K562 (cell line): Measurements from ENCODE around the gene AHCYL2. TPM values are rescaled to one million over a fixed set of nuclear protein-coding genes. Genes with fewer than 3 reads are reported as not detected.

Experiments used
- ATF3 ChIP-seq, 2 experiments: fragments of 450-650 bp in 1 of 2; sonication (generic) in 1 of 2; formaldehyde crosslinking in 1 of 2; IDR thresholded peaks in 1 of 2; conservative IDR thresholded peaks in 1 of 2; 2 replicates each; pipeline versions ENCODE4 v1.6.1 to v1.8.1; 2016 to 2023; ENCODE audit warnings: mild to moderate bottlenecking in 2 of 2, moderate library complexity in 2 of 2, inconsistent platforms in 1 of 2, missing genetic modification reagents in 1 of 2
- ATF4 ChIP-seq: fragments of 450-650 bp; formaldehyde crosslinking; IDR thresholded peaks from 2 replicates; pipeline ENCODE4 v1.4.0; 2022; ENCODE audit warnings: mild to moderate bottlenecking, moderate library complexity
- ATF6 ChIP-seq: sonication (generic); formaldehyde crosslinking; IDR thresholded peaks from 2 replicates; pipeline ENCODE4 v1.4.0; 2020; ENCODE audit warnings: mild to moderate bottlenecking, missing genetic modification reagents
- CBFA2T2 ChIP-seq: fragments of 450-650 bp; conservative IDR thresholded peaks from 2 replicates; pipeline ENCODE4 v1.6.1; 2017; ENCODE audit warnings: mild to moderate bottlenecking
- CBFA2T3 ChIP-seq: fragments of 450-650 bp; IDR thresholded peaks from 2 replicates; pipeline ENCODE4 v1.6.1; 2017
- E2F8 ChIP-seq: fragments of 450-650 bp; IDR thresholded peaks from 2 replicates; pipeline ENCODE4 v1.7.1; 2018; ENCODE audit warnings: mild to moderate bottlenecking, low read depth; ENCODE audit not compliant: partially characterized antibody
- ELF2 ChIP-seq: fragments of 250-450 bp; sonication (Bioruptor Pico); IDR thresholded peaks from 2 replicates; pipeline ENCODE4 v1.5.0; 2021; ENCODE audit warnings: mild to moderate bottlenecking
- MYBL2 ChIP-seq, 2 experiments: fragments of 450-650 bp in 1 of 2; sonication (generic) in 1 of 2; formaldehyde crosslinking in 1 of 2; IDR thresholded peaks; 2 replicates each; pipeline versions ENCODE4 v1.6.1 to v1.8.1; 2017 to 2022; ENCODE audit warnings: borderline replicate concordance in 1 of 2, inconsistent platforms in 1 of 2, low read depth in 1 of 2, mild to moderate bottlenecking in 1 of 2, missing genetic modification reagents in 1 of 2, moderate library complexity in 1 of 2
- NFRKB ChIP-seq: fragments of 450-650 bp; IDR thresholded peaks from 2 replicates; pipeline ENCODE4 v1.6.1; 2016; ENCODE audit warnings: low read depth
- NR1H2 ChIP-seq: sonication (generic); formaldehyde crosslinking; IDR thresholded peaks from 2 replicates; pipeline ENCODE4 v1.4.0; 2020; ENCODE audit warnings: mild to moderate bottlenecking, missing genetic modification reagents
- SAP30 ChIP-seq: fragments of 200-600 bp; sonication (generic); IDR thresholded peaks from 2 replicates; pipeline ENCODE4 v1.6.1; 2012; ENCODE audit warnings: borderline replicate concordance, low read depth, mild to moderate bottlenecking, moderate library complexity, low read length, control low read depth, inconsistent platforms; ENCODE audit not compliant: insufficient read depth, poor library complexity, severe bottlenecking
- ZBTB12 ChIP-seq: fragments of 250-450 bp; sonication (Bioruptor Pico); IDR thresholded peaks from 2 replicates; pipeline ENCODE4 v1.4.0; 2020
- ZNF311 ChIP-seq: fragments of 250-450 bp; sonication (Bioruptor Pico); IDR thresholded peaks from 2 replicates; pipeline ENCODE4 v1.4.0; 2020; ENCODE audit warnings: mild to moderate bottlenecking, moderate library complexity
- ZNF41 ChIP-seq: fragments of 250-450 bp; sonication (Bioruptor Pico); conservative IDR thresholded peaks from 2 replicates; pipeline ENCODE4 v1.4.0; 2020; ENCODE audit warnings: mild to moderate bottlenecking
- polyA plus RNA-seq, 8 experiments: library from polyadenylated mRNA; depleted of rRNA in 4 of 8; stranded (reverse) in 5 of 8; unstranded in 3 of 8; fragments of >200 nt; fragmentation: Nextera tagmentation in 2 of 8; fragmentation: Illumina TruSeq in 1 of 8; extraction: Ambion mirVana in 2 of 8; extraction: Trizol in 1 of 8; gene quantifications; 2 replicates each; pipeline versions ENCODE4 v1.2.1 to v1.2.3, GENCODE V29; 2011 to 2014; ENCODE audit warnings: inconsistent platforms in 1 of 8, missing spikeins in 1 of 8
- total RNA-seq, 7 experiments: library from RNA; depleted of rRNA in 6 of 7; stranded (reverse); fragments of >200 nt in 6 of 7; fragmentation: Illumina TruSeq in 2 of 7; extraction: Trizol in 2 of 7; gene quantifications; 2 replicates each; pipeline versions ENCODE4 v1.2.1 to v1.2.3, GENCODE V29; 2011 to 2021; ENCODE audit warnings: low replicate concordance in 1 of 7
- TF ChIP-seq, protein P1 (sequence below): fragments of 250-450 bp; sonication (Bioruptor Pico); IDR thresholded peaks from 2 replicates; pipeline ENCODE4 v1.5.0; 2022; ENCODE audit warnings: mild to moderate bottlenecking

Gene AHCYL2
- total and polyA plus RNA-seq, 9 of the 15 experiments (the other 6 are each of a cell fraction or from before 2014, with no cell fraction given) = 0.93 to 10.5 (median 5.2) TPM

DNA sequence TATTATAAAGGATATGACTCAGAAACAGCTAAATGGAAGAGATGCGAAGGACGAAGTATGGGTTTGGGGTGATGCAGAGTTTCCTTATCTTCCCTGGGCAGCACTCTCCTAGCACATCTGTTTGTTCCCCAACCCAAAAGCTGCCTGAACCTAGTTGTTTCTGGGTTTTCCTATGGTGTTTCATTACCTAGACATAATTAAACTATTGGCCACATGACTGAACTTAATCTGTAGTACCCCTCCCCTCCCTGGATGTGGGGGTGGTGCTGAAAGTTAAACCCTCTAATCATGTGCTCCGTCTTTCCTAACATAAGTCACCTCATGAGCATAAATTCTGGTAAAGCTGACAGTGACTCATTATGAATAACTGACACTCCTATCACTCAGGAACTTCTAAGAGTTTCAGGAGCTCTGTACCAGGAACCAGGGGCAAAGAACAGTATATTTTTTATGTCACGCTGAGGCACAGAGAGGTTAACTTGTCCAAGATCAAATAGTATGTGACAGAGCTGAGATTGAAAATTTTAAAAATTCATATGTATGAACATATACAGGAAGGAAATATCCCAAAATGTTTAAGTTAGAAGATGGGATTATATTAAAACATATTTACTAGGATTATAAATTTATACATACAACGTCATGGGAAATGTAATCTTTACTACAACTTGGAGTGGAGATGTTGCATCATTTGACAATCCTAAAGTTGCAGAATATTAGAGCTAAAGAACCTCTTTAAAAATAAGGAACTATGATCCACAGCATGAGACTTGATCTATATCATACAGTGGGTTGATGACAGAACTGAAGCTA lies 214.2 kb downstream of the AHCYL2 start (continued):
- TF ChIP-seq, protein P1, sequence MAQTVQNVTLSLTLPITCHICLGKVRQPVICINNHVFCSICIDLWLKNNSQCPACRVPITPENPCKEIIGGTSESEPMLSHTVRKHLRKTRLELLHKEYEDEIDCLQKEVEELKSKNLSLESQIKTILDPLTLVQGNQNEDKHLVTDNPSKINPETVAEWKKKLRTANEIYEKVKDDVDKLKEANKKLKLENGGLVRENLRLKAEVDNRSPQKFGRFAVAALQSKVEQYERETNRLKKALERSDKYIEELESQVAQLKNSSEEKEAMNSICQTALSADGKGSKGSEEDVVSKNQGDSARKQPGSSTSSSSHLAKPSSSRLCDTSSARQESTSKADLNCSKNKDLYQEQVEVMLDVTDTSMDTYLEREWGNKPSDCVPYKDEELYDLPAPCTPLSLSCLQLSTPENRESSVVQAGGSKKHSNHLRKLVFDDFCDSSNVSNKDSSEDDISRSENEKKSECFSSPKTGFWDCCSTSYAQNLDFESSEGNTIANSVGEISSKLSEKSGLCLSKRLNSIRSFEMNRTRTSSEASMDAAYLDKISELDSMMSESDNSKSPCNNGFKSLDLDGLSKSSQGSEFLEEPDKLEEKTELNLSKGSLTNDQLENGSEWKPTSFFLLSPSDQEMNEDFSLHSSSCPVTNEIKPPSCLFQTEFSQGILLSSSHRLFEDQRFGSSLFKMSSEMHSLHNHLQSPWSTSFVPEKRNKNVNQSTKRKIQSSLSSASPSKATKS (CRISPR knock-in tag) = no peak
- TF ChIP-seq SAP30 (no peak), NR1H2 (CRISPR knock-in tag) (no peak), ELF2 (CRISPR knock-in tag) (no peak), NFRKB (peak; percentile 43; the same call in 1 of the 2 replicates), ZNF311 (CRISPR knock-in tag) (0 out of 2 replicates have a peak, but pooled peaks have one; percentile 29), ATF6 (no peak), ZNF41 (CRISPR knock-in tag) (peak; percentile 55; the same call in 1 of the 2 replicates), MYBL2 (IDR thresholded peaks at IDR 0.05; ENCODE audit: low read depth) (peak; percentile 76; the same call in 1 of the 2 replicates), MYBL2 (CRISPR knock-in tag; IDR thresholded peaks at IDR 0.05; ENCODE audit: borderline replicate concordance) (no peak), CBFA2T3 (peak; percentile 96), ATF4 (CRISPR knock-in tag) (peak; percentile 70), CBFA2T2 (peak; percentile 93), ATF3 (IDR thresholded peaks at IDR 0.05) (peak; percentile 94), ATF3 (CRISPR knock-in tag; conservative IDR thresholded peaks at IDR 0.05) (peak; percentile 92), E2F8 (peak; percentile 75), ZBTB12 (no peak)
